Measurements from ENCODE around the gene TERB1.

The TERB1 gene

DNA sequence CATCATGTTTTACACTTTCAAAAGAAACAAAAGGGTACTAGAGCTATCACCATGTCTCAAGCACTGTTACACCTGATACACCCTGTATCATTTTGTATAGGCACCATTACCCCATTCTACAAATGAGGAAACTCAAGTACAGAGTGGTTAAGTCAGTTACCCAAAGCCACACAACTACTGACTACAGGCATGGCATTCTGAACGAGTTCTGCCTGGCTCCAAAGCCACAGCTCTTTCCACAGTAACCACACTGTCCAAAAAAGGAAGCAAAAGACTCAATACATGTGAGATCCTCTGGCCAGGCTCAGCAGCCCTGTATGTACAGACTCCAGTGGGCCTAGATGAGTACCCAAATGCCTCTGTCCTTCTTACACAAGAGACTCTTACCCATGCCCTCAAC is 54.7 kb downstream of the TERB1 start:
- no peak overlapping the region for H3K27ac ChIP-seq (ENCODE audit: low read depth, low read length)
- no peak overlapping the region for H3K9ac ChIP-seq (ENCODE audit: low read depth, low read length)
- H3K4me1 ChIP-seq (ENCODE audit: insufficient read depth, low read length), result peaks cover 16% of the 10 kb centered on the region
- no peaks in the 10 kb centered on the region for H3K27me3 ChIP-seq (ENCODE audit: insufficient read depth, low read length)
- 93% methylated on average over 1 of the region's 1 CpG for WGBS
- no peak overlapping the region for H3K4me3 ChIP-seq (ENCODE audit: low read length)
- H3K36me3 ChIP-seq (ENCODE audit: insufficient read depth, low read length), result peaks cover 87% of the 10 kb centered on the region
- H3K9me3 ChIP-seq (ENCODE audit: insufficient read depth, low read depth, low read length), result no peaks in the 10 kb centered on the region

DNA sequence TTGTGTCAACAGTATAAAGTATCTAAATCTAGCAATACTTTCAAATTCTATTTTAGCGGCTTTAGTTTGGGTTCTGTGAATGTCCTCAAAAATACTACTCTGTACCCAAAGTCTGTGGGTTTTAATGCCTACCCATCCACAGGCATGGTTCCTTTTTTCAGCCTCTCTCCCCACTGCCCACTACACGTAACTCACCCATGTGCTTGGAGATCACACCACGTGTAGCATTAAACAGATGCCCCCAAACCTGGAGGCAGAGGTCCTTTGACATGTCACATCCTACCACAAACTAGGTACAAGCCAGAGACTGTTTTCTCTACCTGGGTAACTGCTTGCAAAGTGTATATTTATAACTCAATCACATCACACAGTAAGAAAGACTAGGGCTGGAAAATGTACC is 55.3 kb downstream of the TERB1 start:
- H3K4me3 ChIP-seq (ENCODE audit: low read length), result no peak overlapping the region

DNA sequence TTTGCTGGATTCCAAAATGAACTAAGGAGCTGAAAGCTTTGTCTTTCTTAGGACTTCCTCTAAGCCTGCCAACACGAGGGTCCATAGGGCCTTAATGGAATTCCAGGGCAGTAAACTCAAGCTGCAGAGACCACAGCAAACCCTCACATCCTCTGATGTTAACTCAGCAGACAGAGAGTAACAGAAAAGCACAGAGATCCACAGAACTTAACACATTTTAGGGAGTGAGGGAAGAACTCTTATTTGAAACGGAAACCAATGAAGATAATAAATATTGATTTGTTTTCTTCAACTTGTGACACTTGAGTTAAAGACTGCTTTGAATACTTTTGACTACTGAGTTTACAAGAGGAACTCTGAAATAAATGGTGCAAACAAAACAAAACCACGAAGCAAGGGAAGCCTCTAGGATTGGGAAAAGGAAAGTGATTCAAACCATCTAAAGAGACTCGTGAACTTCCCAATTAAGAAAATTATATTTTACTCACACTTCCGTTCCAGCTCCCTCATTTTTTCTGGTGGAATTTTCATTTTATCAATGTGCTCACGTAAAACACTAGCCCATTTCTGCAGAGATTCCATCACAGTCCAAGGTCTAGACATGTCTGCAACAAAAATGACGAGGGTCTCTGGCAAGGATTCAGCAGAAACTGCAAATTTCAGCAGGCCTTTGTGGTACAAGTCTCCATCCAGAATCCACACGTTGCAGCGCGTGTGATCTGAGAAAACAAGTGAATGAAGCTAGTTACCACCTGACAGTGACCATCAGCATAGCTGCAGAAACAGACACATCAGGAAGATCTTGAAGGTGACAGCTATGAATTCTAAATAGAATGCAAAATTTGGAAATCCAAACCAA is 59.2 kb downstream of the TERB1 start:
- Histone ChIP-seq H3K9me3 (ENCODE audit: insufficient read depth, low read depth, low read length) (no peaks in the 10 kb centered on the region), H3K9ac (ENCODE audit: low read depth, low read length) (no peak overlapping the region), H3K27ac (ENCODE audit: low read depth, low read length) (no peak overlapping the region), H3K4me1 (ENCODE audit: insufficient read depth, low read length) (peaks cover 13% of the 10 kb centered on the region), H3K4me3 (ENCODE audit: low read length) (no peak overlapping the region), H3K36me3 (ENCODE audit: insufficient read depth, low read length) (peaks cover 97% of the 10 kb centered on the region), H3K27me3 (ENCODE audit: insufficient read depth, low read length) (no peaks in the 10 kb centered on the region)
- 95% methylated on average over 10 of the region's 10 CpGs for WGBS

More for the DNA sequence above, 55.3 kb downstream of the TERB1 start:
- 98% methylated on average over 3 of the region's 3 CpGs for WGBS
- no peaks in the 10 kb centered on the region for H3K9me3 ChIP-seq (ENCODE audit: insufficient read depth, low read depth, low read length)
- no peak overlapping the region for H3K27ac ChIP-seq (ENCODE audit: low read depth, low read length)
- H3K4me1 ChIP-seq (ENCODE audit: insufficient read depth, low read length), result peaks cover 18% of the 10 kb centered on the region
- H3K9ac ChIP-seq (ENCODE audit: low read depth, low read length), result no peak overlapping the region
- H3K27me3 ChIP-seq (ENCODE audit: insufficient read depth, low read length), result no peaks in the 10 kb centered on the region
- H3K36me3 ChIP-seq (ENCODE audit: insufficient read depth, low read length), result peaks cover 94% of the 10 kb centered on the region

DNA sequence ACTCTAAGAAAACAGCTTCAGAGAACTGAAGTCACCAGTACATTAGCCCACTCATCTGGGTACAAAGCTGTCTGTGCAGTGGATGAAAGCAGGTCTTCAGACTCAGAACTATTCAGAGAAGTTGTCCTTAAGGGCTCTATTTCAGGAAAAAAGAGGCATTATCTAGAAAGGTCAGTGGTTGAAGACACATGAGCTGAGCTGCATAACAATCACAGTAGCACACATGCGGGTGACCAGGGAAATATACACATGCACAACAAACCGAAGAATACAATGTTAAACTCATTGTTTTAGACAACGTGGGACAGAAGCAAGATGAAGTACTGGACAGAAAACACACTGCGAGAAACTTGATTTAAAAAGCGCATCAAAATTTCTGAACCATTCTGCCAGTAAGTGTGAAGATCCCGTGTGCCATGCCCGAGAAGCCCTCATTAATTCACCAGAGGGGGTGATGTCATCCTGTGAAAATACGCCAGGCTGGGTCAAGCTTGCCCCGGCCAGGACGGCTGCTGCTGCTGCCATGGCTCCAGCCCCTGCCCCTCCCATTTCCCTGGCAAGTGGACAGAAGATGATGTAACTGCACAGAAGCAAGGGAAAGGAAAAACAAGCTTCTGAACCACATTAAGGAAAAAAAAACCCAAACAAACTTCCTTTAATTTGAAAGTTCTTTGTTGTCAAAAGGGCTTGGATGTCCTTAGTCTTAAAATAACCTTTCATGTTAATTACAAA is 60.0 kb downstream of the TERB1 start:
- peaks cover 13% of the 10 kb centered on the region for H3K4me1 ChIP-seq (ENCODE audit: insufficient read depth, low read length)
- WGBS, result 93% methylated on average over 10 of the region's 10 CpGs
- peak overlapping the region; percentile 38; the same call in 1 of the 2 replicates for H3K27ac ChIP-seq (ENCODE audit: low read depth, low read length)
- no peak overlapping the region for H3K9ac ChIP-seq (ENCODE audit: low read depth, low read length)
- H3K4me3 ChIP-seq (ENCODE audit: low read length), result no peak overlapping the region
- no peaks in the 10 kb centered on the region for H3K27me3 ChIP-seq (ENCODE audit: insufficient read depth, low read length)
- peaks cover 97% of the 10 kb centered on the region for H3K36me3 ChIP-seq (ENCODE audit: insufficient read depth, low read length)
- H3K9me3 ChIP-seq (ENCODE audit: insufficient read depth, low read depth, low read length), result no peaks in the 10 kb centered on the region

DNA sequence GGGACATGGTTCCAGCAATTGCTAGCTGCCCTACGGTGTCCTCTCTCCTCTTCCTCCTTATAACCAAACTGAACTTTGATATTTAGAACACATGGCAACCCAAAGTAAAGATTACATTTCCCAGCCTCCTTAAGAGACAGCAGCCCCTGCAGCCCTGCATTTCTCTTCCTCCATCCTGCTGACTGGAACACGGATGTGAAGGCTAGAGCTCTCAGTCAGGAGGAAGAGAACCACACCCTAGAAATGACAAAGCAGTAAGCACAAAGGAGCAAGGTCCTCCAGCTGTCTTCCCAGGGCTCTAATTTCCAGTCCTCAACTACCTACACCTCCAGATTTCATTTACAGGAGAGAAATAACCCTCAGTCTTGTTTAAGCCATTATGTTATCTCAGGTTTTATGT is 60.9 kb downstream of the TERB1 start:
- H3K9me3 ChIP-seq (ENCODE audit: insufficient read depth, low read depth, low read length), result no peaks in the 10 kb centered on the region
- peak overlapping the region; percentile 40; the same call in 1 of the 2 replicates for H3K27ac ChIP-seq (ENCODE audit: low read depth, low read length)
- no peak overlapping the region for H3K9ac ChIP-seq (ENCODE audit: low read depth, low read length)
- peaks cover 13% of the 10 kb centered on the region for H3K4me1 ChIP-seq (ENCODE audit: insufficient read depth, low read length)
- 79% methylated on average over 2 of the region's 2 CpGs for WGBS
- no peak overlapping the region for H3K4me3 ChIP-seq (ENCODE audit: low read length)
- peaks cover 97% of the 10 kb centered on the region for H3K36me3 ChIP-seq (ENCODE audit: insufficient read depth, low read length)
- no peaks in the 10 kb centered on the region for H3K27me3 ChIP-seq (ENCODE audit: insufficient read depth, low read length)

DNA sequence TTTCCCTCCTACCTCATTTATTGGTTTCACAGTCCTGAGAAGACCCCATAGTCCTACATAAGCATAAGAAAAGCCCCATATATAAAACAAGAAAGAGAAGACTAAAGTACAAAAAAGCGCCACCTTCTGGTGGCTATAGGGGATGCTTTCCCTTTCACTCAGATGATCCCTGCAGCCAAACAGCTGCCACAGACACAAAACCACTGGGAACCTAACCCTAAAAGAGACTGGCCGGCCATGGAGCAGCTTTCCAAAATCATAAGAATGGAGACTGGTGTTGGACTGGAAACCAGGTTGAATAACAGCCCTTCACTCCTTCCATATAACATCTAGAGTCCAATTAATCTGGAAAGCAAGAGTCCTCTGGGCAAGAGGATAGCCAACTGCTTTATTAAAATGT is 61.4 kb downstream of the TERB1 start:
- no peaks in the 10 kb centered on the region for H3K9me3 ChIP-seq (ENCODE audit: insufficient read depth, low read depth, low read length)
- WGBS, result 15% methylated on average over 2 of the region's 2 CpGs
- no peak overlapping the region for H3K9ac ChIP-seq (ENCODE audit: low read depth, low read length)
- peaks cover 96% of the 10 kb centered on the region for H3K36me3 ChIP-seq (ENCODE audit: insufficient read depth, low read length)
- H3K27me3 ChIP-seq (ENCODE audit: insufficient read depth, low read length), result no peaks in the 10 kb centered on the region
- no peak overlapping the region for H3K4me3 ChIP-seq (ENCODE audit: low read length)
- peak overlapping the region; percentile 28; the same call in 1 of the 2 replicates for H3K27ac ChIP-seq (ENCODE audit: low read depth, low read length)
- H3K4me1 ChIP-seq (ENCODE audit: insufficient read depth, low read length), result peaks cover 13% of the 10 kb centered on the region

DNA sequence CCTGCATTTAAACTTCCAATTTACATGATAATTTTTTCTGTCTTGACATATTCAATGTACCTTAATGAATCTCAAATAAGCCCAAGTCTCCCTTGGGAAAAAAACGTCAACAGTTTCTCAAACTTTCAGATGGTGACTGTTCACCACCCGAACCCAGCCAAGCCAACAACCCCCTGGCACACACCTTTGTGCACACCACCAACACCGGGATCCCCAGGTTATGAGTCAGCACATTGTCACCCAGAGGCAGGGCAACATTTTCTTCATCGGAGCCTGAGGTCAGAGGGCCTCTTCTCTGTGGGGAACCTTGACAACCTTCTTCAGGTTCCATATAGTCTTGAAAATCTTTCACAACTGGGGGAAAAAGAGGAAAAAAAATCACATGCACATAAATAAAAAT is 65.5 kb downstream of the TERB1 start:
- Histone ChIP-seq H3K36me3 (ENCODE audit: insufficient read depth, low read length) (peaks cover 96% of the 10 kb centered on the region), H3K27ac (ENCODE audit: low read depth, low read length) (no peak overlapping the region)
- 95% methylated on average over 4 of the region's 4 CpGs for WGBS

DNA sequence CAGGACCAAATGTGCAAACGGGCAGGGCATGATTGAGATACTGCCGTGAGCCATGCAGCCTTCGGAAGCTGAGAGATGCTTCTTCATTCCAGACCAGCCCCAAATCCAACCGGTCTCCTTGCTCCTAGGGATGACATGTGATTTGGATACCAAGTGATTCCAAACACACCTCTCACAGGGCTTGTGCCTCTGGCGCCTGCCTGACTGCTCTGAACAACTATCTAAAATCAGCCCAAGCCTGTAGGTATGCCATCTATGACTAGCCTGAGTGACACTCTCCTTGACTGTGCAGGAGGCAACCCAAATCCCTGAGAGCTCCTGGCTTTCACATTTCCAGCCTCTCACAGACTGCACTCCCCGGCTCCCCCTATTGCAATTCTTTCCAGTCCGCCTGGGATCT is 70.3 kb downstream of the TERB1 start:
- H3K9me3 ChIP-seq (ENCODE audit: insufficient read depth, low read depth, low read length), result no peaks in the 10 kb centered on the region
- no peak overlapping the region for H3K9ac ChIP-seq (ENCODE audit: low read depth, low read length)
- peaks cover 93% of the 10 kb centered on the region for H3K36me3 ChIP-seq (ENCODE audit: insufficient read depth, low read length)
- H3K27ac ChIP-seq (ENCODE audit: low read depth, low read length), result no peak overlapping the region
- H3K4me3 ChIP-seq (ENCODE audit: low read length), result no peak overlapping the region
- 79% methylated on average over 7 of the region's 7 CpGs for WGBS
- H3K4me1 ChIP-seq (ENCODE audit: insufficient read depth, low read length), result peaks cover 24% of the 10 kb centered on the region
- H3K27me3 ChIP-seq (ENCODE audit: insufficient read depth, low read length), result no peaks in the 10 kb centered on the region

More for the DNA sequence above, 65.5 kb downstream of the TERB1 start:
- Histone ChIP-seq H3K9ac (ENCODE audit: low read depth, low read length) (no peak overlapping the region), H3K9me3 (ENCODE audit: insufficient read depth, low read depth, low read length) (no peaks in the 10 kb centered on the region), H3K27me3 (ENCODE audit: insufficient read depth, low read length) (no peaks in the 10 kb centered on the region), H3K4me3 (ENCODE audit: low read length) (no peak overlapping the region), H3K4me1 (ENCODE audit: insufficient read depth, low read length) (peaks cover 7% of the 10 kb centered on the region)

DNA sequence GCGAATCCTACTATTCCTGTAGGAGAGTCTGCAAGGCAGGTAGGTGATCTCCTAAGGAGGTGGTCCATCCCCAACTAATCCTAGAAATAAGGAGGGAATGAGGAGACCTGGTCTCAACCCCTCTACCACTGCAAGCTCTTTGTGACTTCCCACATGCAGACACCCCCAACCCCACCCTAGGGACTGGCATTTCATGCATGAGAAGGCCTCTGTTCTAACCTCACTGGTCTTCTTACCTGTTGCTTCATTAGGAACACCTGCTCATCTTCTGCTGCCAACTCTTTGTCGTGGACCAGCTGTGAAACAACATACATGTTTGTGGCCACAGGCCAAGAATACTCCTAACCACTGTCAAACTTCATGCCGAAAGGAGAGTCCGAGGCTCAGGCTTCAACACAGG is 72.6 kb downstream of the TERB1 start:
- Histone ChIP-seq H3K27me3 (ENCODE audit: insufficient read depth, low read length) (no peaks in the 10 kb centered on the region), H3K4me1 (ENCODE audit: insufficient read depth, low read length) (peaks cover 24% of the 10 kb centered on the region), H3K9me3 (ENCODE audit: insufficient read depth, low read depth, low read length) (no peaks in the 10 kb centered on the region), H3K4me3 (ENCODE audit: low read length) (no peak overlapping the region), H3K36me3 (ENCODE audit: insufficient read depth, low read length) (peaks cover 94% of the 10 kb centered on the region), H3K9ac (ENCODE audit: low read depth, low read length) (no peak overlapping the region; the same call in 1 of the 2 replicates), H3K27ac (ENCODE audit: low read depth, low read length) (peak overlapping the region; percentile 85; the same call in 1 of the 2 replicates)
- 94% methylated on average over 4 of the region's 4 CpGs for WGBS

DNA sequence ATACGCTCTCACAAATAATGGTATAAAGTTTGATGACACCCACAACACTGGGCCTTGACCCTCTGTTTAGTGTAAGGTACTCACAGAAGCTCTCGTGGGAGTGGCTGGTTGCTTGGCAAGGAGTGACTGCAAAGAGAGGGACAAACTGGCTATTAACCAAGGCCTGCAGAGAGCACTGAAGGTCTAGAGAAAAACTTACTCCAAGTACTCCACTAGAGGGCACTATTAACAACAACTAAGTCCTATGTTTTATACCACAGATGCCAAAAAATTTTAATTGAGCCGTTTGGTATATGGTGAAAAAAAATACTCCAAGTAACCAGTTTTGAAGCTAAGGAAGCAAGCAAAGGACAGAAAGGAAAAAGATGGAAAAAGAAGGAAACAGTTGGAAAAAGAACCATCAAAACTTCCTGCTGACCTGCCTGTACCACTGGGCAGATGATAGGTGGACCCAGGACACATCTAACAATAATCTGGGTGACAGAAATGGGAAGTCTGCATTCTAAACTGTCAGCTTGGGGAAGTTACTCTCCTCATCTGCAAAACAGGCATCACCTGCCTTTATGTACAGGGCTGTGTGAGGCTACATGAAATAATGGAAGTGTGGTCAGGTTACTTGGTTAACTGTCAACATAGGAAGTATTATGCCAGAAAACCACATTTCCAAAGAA is 73.1 kb downstream of the TERB1 start:
- peaks cover 94% of the 10 kb centered on the region for H3K36me3 ChIP-seq (ENCODE audit: insufficient read depth, low read length)
- H3K27me3 ChIP-seq (ENCODE audit: insufficient read depth, low read length), result no peaks in the 10 kb centered on the region
- no peak overlapping the region for H3K9ac ChIP-seq (ENCODE audit: low read depth, low read length)
- H3K4me1 ChIP-seq (ENCODE audit: insufficient read depth, low read length), result peaks cover 24% of the 10 kb centered on the region
- H3K27ac ChIP-seq (ENCODE audit: low read depth, low read length), result peak overlapping the region; percentile 85; the same call in 1 of the 2 replicates
- 76% methylated on average over 3 of the region's 3 CpGs for WGBS
- no peak overlapping the region for H3K4me3 ChIP-seq (ENCODE audit: low read length)
- H3K9me3 ChIP-seq (ENCODE audit: insufficient read depth, low read depth, low read length), result no peaks in the 10 kb centered on the region

DNA sequence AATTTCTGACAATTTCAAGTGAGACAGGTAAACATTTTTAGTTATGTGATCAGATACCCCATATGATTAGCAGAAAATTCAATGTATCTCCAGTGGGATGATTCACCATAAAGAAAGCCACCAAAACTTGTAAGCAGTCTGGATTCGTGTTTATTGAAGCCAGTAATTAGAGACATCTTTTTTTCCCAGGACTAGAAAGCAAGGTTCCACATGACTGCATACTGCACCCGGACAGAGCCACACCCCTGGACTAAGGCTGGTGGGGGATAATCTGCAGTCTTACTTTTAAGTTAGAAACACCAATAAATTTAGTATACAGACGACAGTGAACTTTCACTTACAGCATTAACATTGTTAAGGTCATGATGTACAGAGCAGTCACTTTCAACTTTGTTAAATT is 80.6 kb downstream of the TERB1 start:
- no peak overlapping the region for H3K27ac ChIP-seq (ENCODE audit: low read depth, low read length)
- no peak overlapping the region for H3K4me3 ChIP-seq (ENCODE audit: low read length)
- H3K27me3 ChIP-seq (ENCODE audit: insufficient read depth, low read length), result no peaks in the 10 kb centered on the region
- H3K36me3 ChIP-seq (ENCODE audit: insufficient read depth, low read length), result peaks cover 68% of the 10 kb centered on the region
- WGBS, result 91% methylated on average over 3 of the region's 3 CpGs
- H3K4me1 ChIP-seq (ENCODE audit: insufficient read depth, low read length), result no peaks in the 10 kb centered on the region
- H3K9me3 ChIP-seq (ENCODE audit: insufficient read depth, low read depth, low read length), result no peaks in the 10 kb centered on the region
- no peak overlapping the region for H3K9ac ChIP-seq (ENCODE audit: low read depth, low read length)
